Tibial nerve (tissue), 4 donors: ENCODE measurements around the gene KNG1. TPM values are rescaled to one million over a fixed set of nuclear protein-coding genes. Genes with fewer than 3 reads are reported as not detected.

ENCODE experiments used
- DNase-seq, 2 donors: peaks; one replicate each; pipeline ENCODE4 v3.0.0-alpha.2; 2019; ENCODE audit warnings: low spot score in 2 of 2
- H3K27ac ChIP-seq, 4 donors: fragments of 200-600 bp; sonication (generic) in 3 of 4; one replicate each; pipeline ENCODE4 v1.5.1; 2017 to 2019; ENCODE audit warnings: mild to moderate bottlenecking in 1 of 4
- H3K27me3 ChIP-seq, 2 donors: fragments of 200-600 bp; sonication (generic) in 1 of 2; one replicate each; pipeline versions ENCODE4 v1.5.1 to v1.6.0; 2017 to 2019
- H3K36me3 ChIP-seq, 3 donors: fragments of 200-600 bp; sonication (generic); one replicate each; pipeline ENCODE4 v1.5.1; 2018 to 2019
- H3K4me1 ChIP-seq, 4 donors: fragments of 200-600 bp; sonication (generic) in 3 of 4; one replicate each; pipeline ENCODE4 v1.5.1; 2017 to 2019
- H3K4me3 ChIP-seq, 4 donors: fragments of 200-600 bp; sonication (generic) in 3 of 4; one replicate each; pipeline ENCODE4 v1.5.1; 2017 to 2019; ENCODE audit warnings: mild to moderate bottlenecking in 1 of 4, moderate library complexity in 1 of 4
- H3K9me3 ChIP-seq, 4 donors: fragments of 200-600 bp; sonication (generic) in 3 of 4; one replicate each; pipeline ENCODE4 v1.5.1; 2017 to 2019
- CTCF ChIP-seq, 5 experiments: fragments of 200-600 bp in 3 of 5; fragments of 450-650 bp in 2 of 5; sonication (generic) in 3 of 5; IDR thresholded peaks; one replicate each; pipeline ENCODE4 v1.5.1; 2016 to 2019; ENCODE audit warnings: antibody characterized with exemption in 5 of 5, mild to moderate bottlenecking in 3 of 5, moderate library complexity in 2 of 5
- EP300 ChIP-seq, 2 donors: sonication (generic); formaldehyde crosslinking; IDR thresholded peaks; one replicate each; pipeline ENCODE4 v1.6.1; 2017; ENCODE audit warnings: antibody characterized with exemption in 2 of 2, mild to moderate bottlenecking in 1 of 2
- POLR2A ChIP-seq, 2 donors: fragments of 450-650 bp; IDR thresholded peaks; one replicate each; pipeline ENCODE4 v1.6.1; 2017; ENCODE audit warnings: antibody characterized with exemption in 2 of 2, mild to moderate bottlenecking in 2 of 2, moderate library complexity in 2 of 2
- WGBS, 2 donors: methylation state at CpG; one replicate each; pipeline ENCODE4 v1.1.5; 2018; 5-methylcytosine and 5-hydroxymethylcytosine counted together
- total RNA-seq, 4 donors: library from RNA; depleted of rRNA; stranded (reverse); fragments of >200 nt; gene quantifications; one replicate each; pipeline ENCODE4 v1.1.0, GENCODE V29; 2016

Gene KNG1
- total RNA-seq, 4 donors from 2014 or later, result not detected

GRCh38 chr3:186750316-186750715 is 33.2 kb downstream of the KNG1 start:
- H3K4me3 ChIP-seq, result no peak overlapping the region
- H3K36me3 ChIP-seq, result no peaks in the 10 kb centered on the region
- H3K9me3 ChIP-seq, result no peaks in the 10 kb centered on the region
- H3K27me3 ChIP-seq, result no peaks in the 10 kb centered on the region
- no peak for TF ChIP-seq POLR2A (IDR thresholded peaks at IDR 0.05)
- no peak for TF ChIP-seq CTCF (IDR thresholded peaks at IDR 0.05)
- TF ChIP-seq EP300 (IDR thresholded peaks at IDR 0.05), result no peak
- 84 to 95% methylated on average over 2 of the region's 2 CpGs for WGBS, 2 donors
- DNase-seq, result no peak
- no peaks in the 10 kb centered on the region for H3K4me1 ChIP-seq
- no peak overlapping the region for H3K27ac ChIP-seq

GRCh38 chr3:186751480-186751879 is 34.3 kb downstream of the KNG1 start:
- Histone ChIP-seq H3K4me3 (no peak overlapping the region), H3K9me3 (no peaks in the 10 kb centered on the region), H3K27ac (no peak overlapping the region), H3K36me3 (no peaks in the 10 kb centered on the region), H3K4me1 (no peaks in the 10 kb centered on the region), H3K27me3 (peaks cover 0 to 4% of the 10 kb centered on the region in 2 donors)
- DNase-seq, result no peak
- TF ChIP-seq EP300 (IDR thresholded peaks at IDR 0.05) (no peak), POLR2A (IDR thresholded peaks at IDR 0.05) (no peak), CTCF (IDR thresholded peaks at IDR 0.05) (no peak)
- 58 to 60% methylated on average over 3 of the region's 3 CpGs for WGBS, 2 donors

- no peaks in the 10 kb centered on the region for H3K9me3 ChIP-seq
- no peak overlapping the region for H3K27ac ChIP-seq
- no peaks in the 10 kb centered on the region for H3K36me3 ChIP-seq
- H3K4me3 ChIP-seq, result no peak overlapping the region
- WGBS, 2 donors, result 89 to 91% methylated on average over 7 of the region's 7 CpGs
- H3K27me3 ChIP-seq, result peaks cover 0 to 18% of the 10 kb centered on the region in 2 donors
- TF ChIP-seq CTCF (IDR thresholded peaks at IDR 0.05) (no peak), POLR2A (IDR thresholded peaks at IDR 0.05) (no peak), EP300 (IDR thresholded peaks at IDR 0.05) (no peak)
- no peaks in the 10 kb centered on the region for H3K4me1 ChIP-seq
- no peak for DNase-seq
These were observed 36.8 kb downstream of the KNG1 start for GRCh38 chr3:186754006-186754405.

- WGBS, 2 donors, result 83 to 84% methylated on average over 5 of the region's 5 CpGs
- no peaks in the 10 kb centered on the region for H3K4me1 ChIP-seq
- no peaks in the 10 kb centered on the region for H3K36me3 ChIP-seq
- DNase-seq, result no peak
- no peak for TF ChIP-seq POLR2A (IDR thresholded peaks at IDR 0.05)
- TF ChIP-seq CTCF (IDR thresholded peaks at IDR 0.05), result no peak
- no peak for TF ChIP-seq EP300 (IDR thresholded peaks at IDR 0.05)
- H3K27me3 ChIP-seq, result peaks cover 0 to 18% of the 10 kb centered on the region in 2 donors
- no peak overlapping the region for H3K27ac ChIP-seq
- no peaks in the 10 kb centered on the region for H3K9me3 ChIP-seq
- H3K4me3 ChIP-seq, result no peak overlapping the region
These were observed 37.7 kb downstream of the KNG1 start for GRCh38 chr3:186754871-186755270.

- H3K9me3 ChIP-seq, result no peaks in the 10 kb centered on the region
- no peak overlapping the region for H3K4me3 ChIP-seq
- no peaks in the 10 kb centered on the region for H3K36me3 ChIP-seq
- no peak for DNase-seq
- 79 to 87% methylated on average over 8 of the region's 8 CpGs for WGBS, 2 donors
- peaks cover 0 to 18% of the 10 kb centered on the region in 2 donors for H3K27me3 ChIP-seq
- no peak for TF ChIP-seq CTCF (IDR thresholded peaks at IDR 0.05)
- TF ChIP-seq POLR2A (IDR thresholded peaks at IDR 0.05), result no peak
- no peak for TF ChIP-seq EP300 (IDR thresholded peaks at IDR 0.05)
- H3K4me1 ChIP-seq, result no peaks in the 10 kb centered on the region
- H3K27ac ChIP-seq, result no peak overlapping the region
These were observed 40.1 kb downstream of the KNG1 start for GRCh38 chr3:186757214-186757613.
